ENCODE results near the gene COL7A1.

DNA sequence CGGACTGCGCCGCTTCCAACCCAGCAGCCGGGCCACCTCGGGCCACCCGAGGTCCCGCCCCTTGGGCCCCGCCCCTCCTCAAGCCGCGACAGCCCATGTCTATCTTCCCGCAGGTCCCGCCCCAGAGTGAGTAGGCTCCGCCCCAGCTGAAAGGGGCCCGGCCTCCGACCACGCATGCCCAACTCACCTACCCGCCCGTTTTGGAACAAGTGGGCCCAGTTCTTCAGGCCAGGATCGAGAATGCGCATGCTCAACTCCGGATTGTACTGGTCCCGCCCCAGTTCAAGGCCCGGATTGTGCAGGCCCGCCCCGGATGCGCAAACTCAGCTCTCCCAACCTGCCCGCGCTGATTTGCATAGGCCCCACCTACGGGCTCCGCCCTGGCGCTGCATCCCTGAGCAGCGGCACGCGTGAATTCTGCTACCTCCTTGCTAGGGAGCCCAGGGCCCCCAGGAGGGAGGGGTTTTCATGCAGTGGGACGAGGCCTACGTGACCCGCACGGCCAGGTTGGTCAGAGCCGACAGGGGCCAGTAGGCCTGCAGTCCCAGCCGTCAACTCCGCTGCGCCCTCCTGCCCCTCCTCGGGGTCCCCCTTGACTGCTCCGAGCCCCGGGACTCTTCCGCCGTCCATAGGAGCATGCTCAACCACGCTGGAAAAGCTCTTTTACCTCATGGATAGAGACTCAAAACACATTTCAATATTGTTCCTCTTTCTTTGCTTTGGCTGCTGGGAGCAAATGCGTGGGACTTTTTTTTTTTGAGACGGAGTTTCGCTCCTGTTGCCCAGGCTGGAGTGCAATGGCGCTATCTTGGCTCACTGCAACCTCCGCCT is 38.1 kb downstream of the COL7A1 start, which contains the start of gene PFKFB4:
- TF ChIP-seq, protein P1, sequence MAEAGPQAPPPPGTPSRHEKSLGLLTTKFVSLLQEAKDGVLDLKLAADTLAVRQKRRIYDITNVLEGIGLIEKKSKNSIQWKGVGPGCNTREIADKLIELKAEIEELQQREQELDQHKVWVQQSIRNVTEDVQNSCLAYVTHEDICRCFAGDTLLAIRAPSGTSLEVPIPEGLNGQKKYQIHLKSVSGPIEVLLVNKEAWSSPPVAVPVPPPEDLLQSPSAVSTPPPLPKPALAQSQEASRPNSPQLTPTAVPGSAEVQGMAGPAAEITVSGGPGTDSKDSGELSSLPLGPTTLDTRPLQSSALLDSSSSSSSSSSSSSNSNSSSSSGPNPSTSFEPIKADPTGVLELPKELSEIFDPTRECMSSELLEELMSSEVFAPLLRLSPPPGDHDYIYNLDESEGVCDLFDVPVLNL (CRISPR knock-in tag; IDR thresholded peaks at IDR 0.05; ENCODE audit: borderline replicate concordance, low read depth), result no peak
- TF ChIP-seq, protein P2, sequence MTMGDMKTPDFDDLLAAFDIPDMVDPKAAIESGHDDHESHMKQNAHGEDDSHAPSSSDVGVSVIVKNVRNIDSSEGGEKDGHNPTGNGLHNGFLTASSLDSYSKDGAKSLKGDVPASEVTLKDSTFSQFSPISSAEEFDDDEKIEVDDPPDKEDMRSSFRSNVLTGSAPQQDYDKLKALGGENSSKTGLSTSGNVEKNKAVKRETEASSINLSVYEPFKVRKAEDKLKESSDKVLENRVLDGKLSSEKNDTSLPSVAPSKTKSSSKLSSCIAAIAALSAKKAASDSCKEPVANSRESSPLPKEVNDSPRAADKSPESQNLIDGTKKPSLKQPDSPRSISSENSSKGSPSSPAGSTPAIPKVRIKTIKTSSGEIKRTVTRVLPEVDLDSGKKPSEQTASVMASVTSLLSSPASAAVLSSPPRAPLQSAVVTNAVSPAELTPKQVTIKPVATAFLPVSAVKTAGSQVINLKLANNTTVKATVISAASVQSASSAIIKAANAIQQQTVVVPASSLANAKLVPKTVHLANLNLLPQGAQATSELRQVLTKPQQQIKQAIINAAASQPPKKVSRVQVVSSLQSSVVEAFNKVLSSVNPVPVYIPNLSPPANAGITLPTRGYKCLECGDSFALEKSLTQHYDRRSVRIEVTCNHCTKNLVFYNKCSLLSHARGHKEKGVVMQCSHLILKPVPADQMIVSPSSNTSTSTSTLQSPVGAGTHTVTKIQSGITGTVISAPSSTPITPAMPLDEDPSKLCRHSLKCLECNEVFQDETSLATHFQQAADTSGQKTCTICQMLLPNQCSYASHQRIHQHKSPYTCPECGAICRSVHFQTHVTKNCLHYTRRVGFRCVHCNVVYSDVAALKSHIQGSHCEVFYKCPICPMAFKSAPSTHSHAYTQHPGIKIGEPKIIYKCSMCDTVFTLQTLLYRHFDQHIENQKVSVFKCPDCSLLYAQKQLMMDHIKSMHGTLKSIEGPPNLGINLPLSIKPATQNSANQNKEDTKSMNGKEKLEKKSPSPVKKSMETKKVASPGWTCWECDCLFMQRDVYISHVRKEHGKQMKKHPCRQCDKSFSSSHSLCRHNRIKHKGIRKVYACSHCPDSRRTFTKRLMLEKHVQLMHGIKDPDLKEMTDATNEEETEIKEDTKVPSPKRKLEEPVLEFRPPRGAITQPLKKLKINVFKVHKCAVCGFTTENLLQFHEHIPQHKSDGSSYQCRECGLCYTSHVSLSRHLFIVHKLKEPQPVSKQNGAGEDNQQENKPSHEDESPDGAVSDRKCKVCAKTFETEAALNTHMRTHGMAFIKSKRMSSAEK (CRISPR knock-in tag; IDR thresholded peaks at IDR 0.05; ENCODE audit: borderline replicate concordance), result no peak
- TF ChIP-seq, protein P3, sequence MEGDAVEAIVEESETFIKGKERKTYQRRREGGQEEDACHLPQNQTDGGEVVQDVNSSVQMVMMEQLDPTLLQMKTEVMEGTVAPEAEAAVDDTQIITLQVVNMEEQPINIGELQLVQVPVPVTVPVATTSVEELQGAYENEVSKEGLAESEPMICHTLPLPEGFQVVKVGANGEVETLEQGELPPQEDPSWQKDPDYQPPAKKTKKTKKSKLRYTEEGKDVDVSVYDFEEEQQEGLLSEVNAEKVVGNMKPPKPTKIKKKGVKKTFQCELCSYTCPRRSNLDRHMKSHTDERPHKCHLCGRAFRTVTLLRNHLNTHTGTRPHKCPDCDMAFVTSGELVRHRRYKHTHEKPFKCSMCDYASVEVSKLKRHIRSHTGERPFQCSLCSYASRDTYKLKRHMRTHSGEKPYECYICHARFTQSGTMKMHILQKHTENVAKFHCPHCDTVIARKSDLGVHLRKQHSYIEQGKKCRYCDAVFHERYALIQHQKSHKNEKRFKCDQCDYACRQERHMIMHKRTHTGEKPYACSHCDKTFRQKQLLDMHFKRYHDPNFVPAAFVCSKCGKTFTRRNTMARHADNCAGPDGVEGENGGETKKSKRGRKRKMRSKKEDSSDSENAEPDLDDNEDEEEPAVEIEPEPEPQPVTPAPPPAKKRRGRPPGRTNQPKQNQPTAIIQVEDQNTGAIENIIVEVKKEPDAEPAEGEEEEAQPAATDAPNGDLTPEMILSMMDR (IDR thresholded peaks at IDR 0.05), result no peak
- TF ChIP-seq NR1H2 (CRISPR knock-in tag; IDR thresholded peaks at IDR 0.05), result no peak
- no peak for TF ChIP-seq FOXK1 (CRISPR knock-in tag; IDR thresholded peaks at IDR 0.05)
- no peak for TF ChIP-seq GABPB1 (CRISPR knock-in tag; IDR thresholded peaks at IDR 0.05)
- TF ChIP-seq, protein P4, sequence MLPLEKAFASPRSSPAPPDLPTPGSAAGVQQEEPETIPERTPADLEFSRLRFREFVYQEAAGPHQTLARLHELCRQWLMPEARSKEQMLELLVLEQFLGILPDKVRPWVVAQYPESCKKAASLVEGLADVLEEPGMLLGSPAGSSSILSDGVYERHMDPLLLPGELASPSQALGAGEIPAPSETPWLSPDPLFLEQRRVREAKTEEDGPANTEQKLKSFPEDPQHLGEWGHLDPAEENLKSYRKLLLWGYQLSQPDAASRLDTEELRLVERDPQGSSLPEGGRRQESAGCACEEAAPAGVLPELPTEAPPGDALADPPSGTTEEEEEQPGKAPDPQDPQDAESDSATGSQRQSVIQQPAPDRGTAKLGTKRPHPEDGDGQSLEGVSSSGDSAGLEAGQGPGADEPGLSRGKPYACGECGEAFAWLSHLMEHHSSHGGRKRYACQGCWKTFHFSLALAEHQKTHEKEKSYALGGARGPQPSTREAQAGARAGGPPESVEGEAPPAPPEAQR (CRISPR knock-in tag; IDR thresholded peaks at IDR 0.05), result no peak
- TF ChIP-seq, protein P5, sequence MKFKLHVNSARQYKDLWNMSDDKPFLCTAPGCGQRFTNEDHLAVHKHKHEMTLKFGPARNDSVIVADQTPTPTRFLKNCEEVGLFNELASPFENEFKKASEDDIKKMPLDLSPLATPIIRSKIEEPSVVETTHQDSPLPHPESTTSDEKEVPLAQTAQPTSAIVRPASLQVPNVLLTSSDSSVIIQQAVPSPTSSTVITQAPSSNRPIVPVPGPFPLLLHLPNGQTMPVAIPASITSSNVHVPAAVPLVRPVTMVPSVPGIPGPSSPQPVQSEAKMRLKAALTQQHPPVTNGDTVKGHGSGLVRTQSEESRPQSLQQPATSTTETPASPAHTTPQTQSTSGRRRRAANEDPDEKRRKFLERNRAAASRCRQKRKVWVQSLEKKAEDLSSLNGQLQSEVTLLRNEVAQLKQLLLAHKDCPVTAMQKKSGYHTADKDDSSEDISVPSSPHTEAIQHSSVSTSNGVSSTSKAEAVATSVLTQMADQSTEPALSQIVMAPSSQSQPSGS (CRISPR knock-in tag; IDR thresholded peaks at IDR 0.05; ENCODE audit: borderline replicate concordance, low read depth), result no peak
- TF ChIP-seq, protein P6, sequence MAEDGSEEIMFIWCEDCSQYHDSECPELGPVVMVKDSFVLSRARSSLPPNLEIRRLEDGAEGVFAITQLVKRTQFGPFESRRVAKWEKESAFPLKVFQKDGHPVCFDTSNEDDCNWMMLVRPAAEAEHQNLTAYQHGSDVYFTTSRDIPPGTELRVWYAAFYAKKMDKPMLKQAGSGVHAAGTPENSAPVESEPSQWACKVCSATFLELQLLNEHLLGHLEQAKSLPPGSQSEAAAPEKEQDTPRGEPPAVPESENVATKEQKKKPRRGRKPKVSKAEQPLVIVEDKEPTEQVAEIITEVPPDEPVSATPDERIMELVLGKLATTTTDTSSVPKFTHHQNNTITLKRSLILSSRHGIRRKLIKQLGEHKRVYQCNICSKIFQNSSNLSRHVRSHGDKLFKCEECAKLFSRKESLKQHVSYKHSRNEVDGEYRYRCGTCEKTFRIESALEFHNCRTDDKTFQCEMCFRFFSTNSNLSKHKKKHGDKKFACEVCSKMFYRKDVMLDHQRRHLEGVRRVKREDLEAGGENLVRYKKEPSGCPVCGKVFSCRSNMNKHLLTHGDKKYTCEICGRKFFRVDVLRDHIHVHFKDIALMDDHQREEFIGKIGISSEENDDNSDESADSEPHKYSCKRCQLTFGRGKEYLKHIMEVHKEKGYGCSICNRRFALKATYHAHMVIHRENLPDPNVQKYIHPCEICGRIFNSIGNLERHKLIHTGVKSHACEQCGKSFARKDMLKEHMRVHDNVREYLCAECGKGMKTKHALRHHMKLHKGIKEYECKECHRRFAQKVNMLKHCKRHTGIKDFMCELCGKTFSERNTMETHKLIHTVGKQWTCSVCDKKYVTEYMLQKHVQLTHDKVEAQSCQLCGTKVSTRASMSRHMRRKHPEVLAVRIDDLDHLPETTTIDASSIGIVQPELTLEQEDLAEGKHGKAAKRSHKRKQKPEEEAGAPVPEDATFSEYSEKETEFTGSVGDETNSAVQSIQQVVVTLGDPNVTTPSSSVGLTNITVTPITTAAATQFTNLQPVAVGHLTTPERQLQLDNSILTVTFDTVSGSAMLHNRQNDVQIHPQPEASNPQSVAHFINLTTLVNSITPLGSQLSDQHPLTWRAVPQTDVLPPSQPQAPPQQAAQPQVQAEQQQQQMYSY (CRISPR knock-in tag; IDR thresholded peaks at IDR 0.05), result no peak
- TF ChIP-seq ZBTB21 (CRISPR knock-in tag; IDR thresholded peaks at IDR 0.05; ENCODE audit: borderline replicate concordance), result no peak
- TF ChIP-seq, protein P7, sequence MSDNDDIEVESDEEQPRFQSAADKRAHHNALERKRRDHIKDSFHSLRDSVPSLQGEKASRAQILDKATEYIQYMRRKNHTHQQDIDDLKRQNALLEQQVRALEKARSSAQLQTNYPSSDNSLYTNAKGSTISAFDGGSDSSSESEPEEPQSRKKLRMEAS (CRISPR knock-in tag; IDR thresholded peaks at IDR 0.05), result peak; percentile 80
- TF ChIP-seq, protein P8, sequence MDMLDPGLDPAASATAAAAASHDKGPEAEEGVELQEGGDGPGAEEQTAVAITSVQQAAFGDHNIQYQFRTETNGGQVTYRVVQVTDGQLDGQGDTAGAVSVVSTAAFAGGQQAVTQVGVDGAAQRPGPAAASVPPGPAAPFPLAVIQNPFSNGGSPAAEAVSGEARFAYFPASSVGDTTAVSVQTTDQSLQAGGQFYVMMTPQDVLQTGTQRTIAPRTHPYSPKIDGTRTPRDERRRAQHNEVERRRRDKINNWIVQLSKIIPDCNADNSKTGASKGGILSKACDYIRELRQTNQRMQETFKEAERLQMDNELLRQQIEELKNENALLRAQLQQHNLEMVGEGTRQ (CRISPR knock-in tag; IDR thresholded peaks at IDR 0.05), result no peak
